GM18498 (cell line): ENCODE measurements around the gene RNU2-63P.
"Not testable (repeated sequence)": the region's sequence is repeated elsewhere in the genome, so short reads cannot be mapped to it uniquely, and the experiment has no call there.

ENCODE experiments used
- ATAC-seq: cut with Tn5 transposase; IDR thresholded peaks from one replicate; pipeline ENCODE4 v1.9.1; 2021; ENCODE audit warnings: mild to moderate bottlenecking, moderate library complexity; ENCODE audit not compliant: unreplicated experiment

RNU2-63P gene

DNA sequence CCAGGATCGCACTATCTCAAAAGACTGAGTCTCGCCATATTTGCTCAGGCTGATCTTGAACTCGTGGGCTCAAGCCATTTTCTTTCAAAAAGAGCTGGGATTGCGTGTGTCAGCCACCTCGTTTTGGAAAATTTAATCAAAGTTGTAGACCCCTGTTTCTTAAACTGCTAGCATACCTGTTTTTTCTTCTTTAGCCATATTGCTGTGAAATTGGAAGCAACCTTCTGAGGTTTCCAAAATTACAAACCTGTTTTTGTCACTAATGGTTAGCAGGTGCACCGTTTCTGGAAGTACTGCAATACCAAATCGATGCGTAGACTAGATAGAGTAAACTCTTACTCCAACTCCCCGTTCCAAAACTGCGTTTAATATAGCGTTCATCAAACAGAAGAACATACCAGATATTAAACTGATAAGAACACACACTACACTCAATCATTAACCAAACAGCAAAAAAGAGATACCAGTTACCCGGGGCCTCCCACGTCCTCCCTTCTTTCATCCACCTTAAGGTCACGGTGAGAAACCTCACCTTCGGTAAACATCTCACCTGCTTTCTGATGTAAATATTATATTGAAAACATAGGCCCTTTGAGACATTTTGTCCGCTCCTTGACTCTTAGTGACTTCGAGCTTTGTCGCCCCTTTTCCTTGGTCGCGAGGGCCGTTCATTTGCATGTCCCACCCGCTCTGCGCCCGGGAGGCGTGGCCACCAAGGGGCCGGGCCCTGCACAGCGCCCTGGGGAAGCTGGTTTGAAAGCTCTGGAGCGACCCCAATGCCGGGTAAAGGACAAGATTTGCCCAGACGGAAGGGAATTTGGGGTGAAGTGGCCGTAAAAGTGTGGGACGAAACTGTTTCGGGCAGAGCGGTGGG lies at the start of gene RNU2-63P:
RNU2-63P (minus strand) TSS at position 462 of the 874 bp plus-strand sequence.
- peak; percentile 83 for ATAC-seq

- no peak for ATAC-seq
Observed at GRCh38 chr2:88061295-88061694, 44.9 kb upstream of the RNU2-63P start.

DNA sequence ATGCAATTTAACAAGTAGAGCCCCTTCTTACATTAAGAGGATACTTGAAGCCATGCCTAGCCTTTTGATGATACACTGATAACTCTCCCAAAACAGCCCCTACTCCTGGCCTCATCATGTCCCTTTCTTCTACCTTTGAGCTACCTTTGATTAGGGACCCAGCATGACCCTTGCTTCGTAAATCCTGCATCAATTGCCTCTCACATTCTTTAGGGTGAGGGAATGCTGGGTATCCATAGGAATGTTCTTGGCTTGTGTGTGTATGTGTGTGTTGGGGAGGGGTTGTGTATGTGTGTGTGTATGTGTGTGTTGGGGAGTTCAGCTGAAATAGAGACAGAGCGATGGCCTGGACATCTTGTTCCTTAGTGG lies 44.5 kb upstream of the RNU2-63P start:
- ATAC-seq = no peak

GRCh38 chr2:88059979-88060906 lies 43.9 kb upstream of the RNU2-63P start:
- peak; percentile 43 for ATAC-seq

GRCh38 chr2:88058191-88058590 lies 41.8 kb upstream of the RNU2-63P start:
- ATAC-seq = no peak

DNA sequence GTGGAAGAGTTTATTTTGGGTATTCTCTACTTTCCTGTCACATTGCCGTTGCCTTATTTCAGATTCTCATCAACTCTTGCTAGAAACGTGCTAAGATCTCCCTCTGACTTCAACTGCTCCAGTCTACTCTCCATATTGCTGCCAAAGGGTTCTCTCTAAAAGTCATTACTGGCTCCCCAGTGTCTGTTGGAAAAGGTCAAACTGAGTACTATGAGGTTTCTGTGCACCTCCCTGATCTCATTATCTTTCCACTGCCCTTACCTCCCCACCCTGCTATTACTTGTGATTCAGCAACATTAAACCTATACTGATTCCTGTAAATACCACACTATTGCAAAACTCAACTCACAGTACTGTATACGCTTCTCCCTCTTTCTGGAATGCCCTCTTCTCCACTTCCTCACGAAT lies 41.1 kb upstream of the RNU2-63P start:
- no peak for ATAC-seq

- peak; percentile 96 for ATAC-seq
Observed at GRCh38 chr2:88055371-88056128, 39.2 kb upstream of the RNU2-63P start, which contains the start of gene KRCC1. Gene KRCC1, minus strand, starts transcription at chr2:88055783. Its CDS starts 27,220 bp downstream, at chr2:88028563.

DNA sequence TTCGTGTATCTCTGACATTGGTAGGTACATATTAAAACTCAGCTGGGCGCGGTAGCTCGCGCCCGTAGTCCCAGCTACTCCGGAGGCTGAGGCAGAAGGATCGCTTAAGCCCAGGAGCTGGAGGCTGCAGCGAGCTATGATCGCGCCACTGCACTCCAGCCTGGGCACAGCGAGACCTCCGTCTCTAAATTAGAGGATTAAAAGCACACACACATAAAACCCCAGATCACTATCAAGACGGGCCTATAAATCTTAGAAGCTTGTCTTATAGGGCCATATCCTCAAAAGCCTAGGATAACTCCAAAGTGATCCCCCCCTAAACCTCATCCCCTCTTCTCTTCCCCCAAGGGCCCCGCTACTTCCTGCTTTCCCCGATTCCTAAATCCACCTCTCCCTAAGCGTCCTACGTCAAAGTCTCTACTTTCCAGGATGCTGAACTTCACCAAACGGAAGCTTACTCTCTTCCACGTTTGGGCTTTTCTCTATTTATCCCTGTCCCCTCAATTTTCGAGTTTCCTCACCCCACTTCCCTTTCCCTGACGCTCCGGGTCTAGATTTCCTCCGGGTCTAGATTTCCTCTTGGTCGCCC lies 38.5 kb upstream of the RNU2-63P start:
- no peak for ATAC-seq

DNA sequence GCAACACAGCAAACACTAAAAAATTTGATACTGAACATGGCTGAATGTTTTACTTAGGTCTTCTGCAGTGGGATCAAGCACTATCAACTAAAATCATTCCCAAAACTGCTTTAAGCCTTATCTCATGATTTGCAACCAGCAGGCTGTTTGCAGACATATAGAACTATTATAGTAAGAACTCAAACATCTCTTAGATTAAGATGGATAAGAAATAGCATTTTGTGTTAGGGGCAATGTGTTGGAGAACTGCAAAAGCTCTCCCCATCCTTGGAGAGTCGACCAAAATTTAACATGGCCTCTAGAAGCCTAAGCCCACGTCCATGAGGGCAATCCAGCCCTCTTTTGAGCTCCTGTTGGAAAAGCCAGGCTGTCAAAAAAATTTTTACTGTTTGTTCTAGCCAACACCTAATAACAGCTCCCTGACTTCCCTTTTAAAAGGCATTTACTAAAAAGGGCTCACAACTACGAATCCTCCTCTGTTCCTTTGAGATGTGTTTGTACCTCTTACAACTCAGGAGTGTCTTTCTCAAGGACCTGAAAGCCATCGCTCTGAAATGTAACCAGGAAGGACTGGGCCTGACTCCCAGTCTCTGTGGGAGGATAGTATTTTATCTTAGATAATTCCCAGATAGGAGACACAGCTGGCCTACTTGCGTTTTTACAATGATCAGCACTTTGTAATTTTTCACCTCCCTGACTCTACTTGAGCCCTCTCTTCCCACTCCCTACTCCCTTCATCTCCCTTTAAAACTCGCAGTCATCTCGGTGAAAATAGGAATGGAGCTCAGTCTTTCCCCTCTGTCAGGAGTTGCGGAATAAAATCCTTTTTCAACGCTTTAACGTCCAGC lies 37.8 kb upstream of the RNU2-63P start:
- no peak for ATAC-seq

DNA sequence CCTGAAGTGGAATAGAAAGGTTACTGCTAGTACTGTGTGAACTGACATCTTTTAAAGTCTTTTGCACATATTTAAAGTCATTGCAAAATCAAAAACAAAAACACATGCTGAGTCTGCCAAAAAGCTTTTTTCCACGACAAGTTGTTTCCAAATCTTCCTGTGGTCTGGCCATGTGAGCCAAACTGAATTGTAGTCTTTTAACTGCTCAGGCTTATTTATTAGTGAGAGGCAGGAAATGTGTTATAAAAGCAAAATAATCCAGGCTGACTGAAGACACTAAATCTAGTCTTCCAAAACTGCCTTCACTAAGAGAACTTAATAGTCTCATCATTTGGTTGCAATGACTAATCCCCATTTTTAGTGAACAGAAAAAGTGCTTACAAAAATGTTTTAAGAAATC lies 36.9 kb upstream of the RNU2-63P start:
- no peak for ATAC-seq

- ATAC-seq = no peak
Observed at GRCh38 chr2:88051792-88052191, 35.4 kb upstream of the RNU2-63P start.

- no peak for ATAC-seq
Observed at GRCh38 chr2:88049622-88050021, 33.3 kb upstream of the RNU2-63P start.

- no peak for ATAC-seq
Observed at GRCh38 chr2:88048541-88048940, 32.2 kb upstream of the RNU2-63P start.

- not testable (repeated sequence) for ATAC-seq
Observed at GRCh38 chr2:88045561-88045960, 29.2 kb upstream of the RNU2-63P start.

GRCh38 chr2:88042476-88042875 lies 26.1 kb upstream of the RNU2-63P start:
- no peak for ATAC-seq

GRCh38 chr2:88038263-88039105 lies 22.1 kb upstream of the RNU2-63P start:
- ATAC-seq = no peak

DNA sequence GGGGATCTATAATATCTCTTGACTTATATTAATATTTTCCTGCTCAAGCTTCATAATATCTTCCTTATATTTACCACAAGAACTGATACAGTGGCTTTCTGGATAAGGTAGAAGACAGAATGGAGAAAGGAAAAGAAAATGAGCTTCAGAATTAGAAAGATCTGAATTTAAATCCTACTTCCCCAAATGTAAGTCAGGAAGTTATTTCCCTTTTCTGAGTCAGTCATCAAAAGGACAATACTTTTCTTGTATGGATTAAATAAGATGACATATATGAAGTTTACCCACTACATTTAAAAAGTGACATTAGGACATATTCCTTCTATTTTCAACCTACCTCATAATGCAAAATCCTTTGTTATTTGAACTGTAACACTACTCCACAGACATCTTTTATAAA lies 20.3 kb upstream of the RNU2-63P start:
- ATAC-seq = no peak

DNA sequence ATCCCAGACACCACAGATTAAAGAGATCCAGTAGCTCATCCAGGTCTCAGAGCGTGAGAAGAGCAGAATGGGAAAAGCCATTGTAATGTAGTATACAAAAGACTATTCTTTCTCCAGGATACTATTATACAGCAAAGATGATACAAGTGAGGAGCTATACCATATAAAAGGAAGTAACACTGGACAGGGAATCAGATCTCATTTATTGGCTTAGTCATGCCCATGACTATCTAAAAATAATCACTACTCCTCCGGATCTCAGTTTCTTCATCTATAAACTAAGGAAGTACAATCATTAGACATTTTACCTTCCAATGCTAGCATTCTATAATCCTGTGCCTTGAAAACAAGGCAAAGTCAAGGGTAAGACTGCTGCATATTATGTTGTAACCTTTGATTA lies 19.8 kb upstream of the RNU2-63P start:
- no peak for ATAC-seq
